ENCODE results near the gene RALGPS1. TPM values are rescaled to one million over a fixed set of nuclear protein-coding genes. Genes with fewer than 3 reads are reported as not detected.

The RALGPS1 gene
- total RNA-seq, 4 donors from 2014 or later, result 4.7 to 18.1 (median 5.0) TPM

GRCh38 chr9:127045148-127045547, 130.6 kb downstream of the RALGPS1 start:
- no peak for TF ChIP-seq CTCF (IDR thresholded peaks at IDR 0.05; ENCODE audit: low read depth)

DNA sequence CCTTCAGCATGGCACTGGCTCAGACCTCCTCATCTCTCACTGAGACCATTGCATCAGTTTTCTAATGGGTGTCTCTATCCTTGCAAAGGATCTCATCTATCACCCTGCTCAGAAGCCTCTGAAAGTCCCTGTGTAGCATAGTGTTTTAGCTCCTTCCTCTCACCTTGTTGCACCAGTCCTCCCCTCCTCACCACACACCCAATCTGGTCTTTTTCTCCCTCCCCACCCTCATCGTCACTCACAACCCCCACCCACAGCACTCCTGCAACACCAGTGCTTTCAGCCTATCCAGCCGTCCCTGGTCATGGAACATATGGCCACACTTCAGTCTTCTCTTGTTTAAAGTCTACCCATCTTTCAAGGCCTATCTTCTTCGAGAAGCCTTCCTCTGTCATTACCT, 133.4 kb downstream of the RALGPS1 start:
- TF ChIP-seq CTCF (IDR thresholded peaks at IDR 0.05; ENCODE audit: low read depth), result no peak

GRCh38 chr9:127049044-127049443, 134.5 kb downstream of the RALGPS1 start:
- TF ChIP-seq CTCF (IDR thresholded peaks at IDR 0.05; ENCODE audit: low read depth), result no peak

- no peak for TF ChIP-seq CTCF (IDR thresholded peaks at IDR 0.05; ENCODE audit: low read depth)
Measured at GRCh38 chr9:127049581-127049980, 135.0 kb downstream of the RALGPS1 start.

GRCh38 chr9:127050152-127050551, 135.6 kb downstream of the RALGPS1 start:
- TF ChIP-seq CTCF (IDR thresholded peaks at IDR 0.05; ENCODE audit: low read depth), result no peak

DNA sequence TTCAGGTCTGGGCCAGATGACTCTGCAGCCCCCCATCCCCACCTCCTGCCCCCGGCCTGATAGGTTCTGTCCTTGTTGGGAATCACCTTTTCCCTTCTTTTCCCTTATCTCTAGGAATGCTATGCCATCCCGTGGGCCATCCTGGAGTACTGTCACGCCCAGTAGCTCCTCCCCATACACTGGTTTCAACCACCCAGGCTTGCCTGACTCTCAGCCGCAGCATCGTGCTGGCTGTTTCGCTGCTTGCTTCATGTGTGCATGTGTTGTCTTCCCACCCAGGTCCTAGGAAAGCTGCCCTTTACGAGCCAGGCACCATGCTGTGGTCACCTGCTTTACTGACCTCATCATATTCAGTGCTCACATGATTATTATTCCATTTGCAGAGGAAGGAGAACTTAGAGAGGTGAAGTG, 136.0 kb downstream of the RALGPS1 start:
- TF ChIP-seq CTCF (IDR thresholded peaks at IDR 0.05; ENCODE audit: low read depth), result no peak

DNA sequence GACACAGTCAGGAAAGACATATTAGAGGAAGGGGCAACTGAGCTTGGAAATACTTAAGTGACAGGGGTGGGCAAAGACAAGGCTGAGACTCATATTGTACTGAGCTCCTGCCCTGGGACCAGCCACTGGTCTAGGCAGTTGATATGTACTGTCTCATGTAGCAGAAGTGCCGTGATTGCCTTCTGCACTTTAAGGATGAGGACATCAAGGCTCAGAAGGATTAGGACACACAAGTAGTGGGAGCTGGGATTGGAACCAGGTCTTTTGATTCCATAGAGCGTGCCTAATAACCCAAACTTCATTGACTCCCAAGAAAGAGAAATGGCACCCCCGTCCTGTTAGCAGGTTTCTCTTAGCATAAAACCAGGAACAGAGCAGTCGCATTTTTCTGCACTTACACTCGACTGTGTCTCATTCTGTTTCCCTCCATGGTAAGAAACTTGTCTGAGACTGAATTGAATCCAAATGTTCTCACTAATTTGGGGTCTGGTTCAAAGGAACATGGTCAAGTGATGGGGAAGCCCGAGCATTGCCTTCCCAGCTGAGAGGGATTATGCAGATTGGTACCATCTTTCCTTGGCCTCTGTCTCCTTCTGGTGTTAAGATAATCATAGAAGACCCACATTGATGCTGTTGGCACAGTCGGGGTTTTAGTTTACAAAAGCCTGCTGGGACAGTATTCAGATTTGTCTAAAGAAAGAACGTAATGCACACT, 137.5 kb downstream of the RALGPS1 start:
- no peak for TF ChIP-seq CTCF (IDR thresholded peaks at IDR 0.05; ENCODE audit: low read depth)

Data from subcutaneous adipose tissue (tissue), 4 donors.